ENCODE results near the gene HPS1.

- TF ChIP-seq REST (IDR thresholded peaks at IDR 0.05; ENCODE audit: low read depth, low read length) (no peak), CHD2 (IDR thresholded peaks at IDR 0.05; ENCODE audit: borderline replicate concordance, low read depth, low read length) (no peak), YY1 (IDR thresholded peaks at IDR 0.05; ENCODE audit: low read depth, low read length) (peak; percentile 44; the same call in 1 of the 2 replicates), CTCF (IDR thresholded peaks at IDR 0.05 in 2 of 3, conservative IDR thresholded peaks at IDR 0.05 in 1 of 3; ENCODE audit: control insufficient read depth in 2 of 3, extremely low read depth in 1 of 3, insufficient read depth in 1 of 3, low read depth in 3 of 3, low read length in 3 of 3) (no peak)
Measured at GRCh38 chr10:98402931-98403718, 43.6 kb downstream of the HPS1 start.
